Tibial nerve (tissue), 3 donors: ENCODE results near the gene RPS6KL1.

Experiments
- CTCF ChIP-seq, 5 experiments: fragments of 200-600 bp in 3 of 5; fragments of 450-650 bp in 2 of 5; sonication (generic) in 3 of 5; IDR thresholded peaks; one replicate each; pipeline ENCODE4 v1.5.1; 2016 to 2019; ENCODE audit warnings: antibody characterized with exemption in 5 of 5, mild to moderate bottlenecking in 3 of 5, moderate library complexity in 2 of 5
- POLR2A ChIP-seq, 2 donors: fragments of 450-650 bp; IDR thresholded peaks; one replicate each; pipeline ENCODE4 v1.6.1; 2017; ENCODE audit warnings: antibody characterized with exemption in 2 of 2, mild to moderate bottlenecking in 2 of 2, moderate library complexity in 2 of 2

DNA sequence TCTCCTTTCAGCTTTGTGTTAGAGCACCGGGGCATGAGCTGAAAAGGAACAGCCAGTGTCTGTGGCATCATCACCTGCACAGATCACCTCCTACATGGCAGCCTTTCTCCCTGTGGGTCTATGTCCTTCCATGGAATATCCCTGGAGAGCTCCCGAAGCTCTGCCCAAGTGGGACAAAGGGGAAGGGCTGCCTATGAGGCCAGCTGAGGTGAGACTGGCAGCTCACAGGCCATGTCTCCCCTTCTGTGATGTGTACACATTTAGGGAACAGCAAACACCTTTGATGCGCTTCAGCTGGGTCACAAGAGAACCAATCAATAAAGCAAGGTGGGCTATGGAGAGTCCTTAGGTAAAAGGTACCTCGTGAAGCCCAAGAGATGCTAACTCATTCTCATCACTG is 51.2 kb downstream of the RPS6KL1 start:
- no peak for TF ChIP-seq CTCF (IDR thresholded peaks at IDR 0.05)
- no peak for TF ChIP-seq POLR2A (IDR thresholded peaks at IDR 0.05)
